HG02798 (cell line): ENCODE measurements around the gene TIAM2.
"Not testable (repeated sequence)": the region's sequence is repeated elsewhere in the genome, so short reads cannot be mapped to it uniquely, and the experiment has no call there.

Experiments used
- ATAC-seq: cut with Tn5 transposase; IDR thresholded peaks from one replicate; pipeline ENCODE4 v1.9.1; 2021; ENCODE audit warnings: mild to moderate bottlenecking; ENCODE audit not compliant: unreplicated experiment, poor library complexity

The TIAM2 gene

GRCh38 chr6:155268088-155268867, 273.2 kb downstream of the TIAM2 start:
- ATAC-seq, result not testable (repeated sequence)

- no peak for ATAC-seq
Measured at GRCh38 chr6:155269765-155270164, 274.6 kb downstream of the TIAM2 start.

- ATAC-seq, result no peak
Measured at GRCh38 chr6:155270561-155271091, 275.5 kb downstream of the TIAM2 start.

GRCh38 chr6:155271145-155271544, 276.0 kb downstream of the TIAM2 start:
- ATAC-seq, result no peak

- ATAC-seq, result no peak
Measured at GRCh38 chr6:155272353-155273232, 277.5 kb downstream of the TIAM2 start.

- no peak for ATAC-seq
Measured at GRCh38 chr6:155273431-155273830, 278.3 kb downstream of the TIAM2 start.

GRCh38 chr6:155274106-155274505, 279.0 kb downstream of the TIAM2 start:
- no peak for ATAC-seq

GRCh38 chr6:155274533-155274932, 279.4 kb downstream of the TIAM2 start:
- ATAC-seq, result no peak

GRCh38 chr6:155275808-155276480, 280.8 kb downstream of the TIAM2 start:
- no peak for ATAC-seq

- no peak for ATAC-seq
Measured at GRCh38 chr6:155276638-155277037, 281.5 kb downstream of the TIAM2 start.

GRCh38 chr6:155278319-155279049, 283.4 kb downstream of the TIAM2 start:
- no peak for ATAC-seq

GRCh38 chr6:155284775-155285174, 289.7 kb downstream of the TIAM2 start:
- ATAC-seq, result no peak

GRCh38 chr6:155287762-155288161, 292.6 kb downstream of the TIAM2 start:
- no peak for ATAC-seq

GRCh38 chr6:155290491-155290890, 295.4 kb downstream of the TIAM2 start:
- ATAC-seq, result no peak

- ATAC-seq, result no peak
Measured at GRCh38 chr6:155291291-155291690, 296.2 kb downstream of the TIAM2 start.

- ATAC-seq, result no peak
Measured at GRCh38 chr6:155292711-155293110, 297.6 kb downstream of the TIAM2 start.

GRCh38 chr6:155297669-155298068, 302.6 kb downstream of the TIAM2 start:
- ATAC-seq, result no peak

GRCh38 chr6:155301867-155302266, 306.8 kb downstream of the TIAM2 start:
- no peak for ATAC-seq

- ATAC-seq, result no peak
Measured at GRCh38 chr6:155303361-155303870, 308.3 kb downstream of the TIAM2 start.

- no peak for ATAC-seq
Measured at GRCh38 chr6:155306958-155307357, 311.8 kb downstream of the TIAM2 start.
